C4-2B (cell line): ENCODE data around the gene CRYGB.
A peak's percentile ranks its signal among the peaks of the same experiment; 100 is the strongest.

Source experiments
- H3K27ac ChIP-seq: fragments of 450-650 bp; 2 replicates; pipeline ENCODE4 v1.5.1; 2017
- ZFX ChIP-seq: fragments of 450-650 bp; IDR thresholded peaks from 2 replicates; pipeline ENCODE4 v1.6.1; 2017
- TF ChIP-seq, protein P1 (sequence below): fragments of 450-650 bp; conservative IDR thresholded peaks from 2 replicates; pipeline ENCODE4 v1.5.1; 2017; ENCODE audit warnings: mild to moderate bottlenecking

Gene CRYGB

DNA sequence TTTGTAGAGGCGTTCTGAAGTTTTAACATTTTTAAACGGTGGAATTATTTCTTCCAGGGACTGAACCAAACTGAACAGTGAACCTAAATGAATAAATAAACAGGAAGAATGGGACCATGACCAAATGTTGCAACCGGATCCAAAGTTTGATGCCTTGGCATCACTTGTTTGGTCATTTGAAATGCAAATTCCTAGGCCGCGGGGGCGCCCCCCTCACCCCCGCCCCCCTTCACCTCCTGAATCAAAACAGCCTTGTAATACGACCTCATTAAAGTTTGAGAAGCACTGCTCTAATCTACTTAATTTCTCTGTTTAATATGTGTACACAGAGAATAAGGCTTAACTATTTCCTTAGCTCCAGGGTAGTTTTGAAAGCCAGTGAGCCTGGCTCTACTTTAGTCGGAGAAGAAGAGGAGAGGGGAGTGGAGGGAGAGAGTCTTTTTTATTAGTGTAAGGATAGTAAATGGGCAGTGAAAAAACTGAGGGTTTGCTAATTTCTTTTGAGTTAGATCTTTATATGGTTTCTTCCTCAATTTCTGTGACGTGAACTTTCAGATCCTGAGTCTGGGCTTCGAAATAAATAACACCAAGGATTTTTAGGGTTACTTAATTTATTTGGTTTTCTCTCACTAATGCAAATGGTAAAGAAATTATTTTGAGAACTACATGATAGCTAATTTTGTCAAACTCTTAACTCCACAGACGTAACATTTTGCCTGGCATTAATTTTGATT, 38.2 kb upstream of the CRYGB start:
- no peak for TF ChIP-seq ZFX
- TF ChIP-seq, protein P1, sequence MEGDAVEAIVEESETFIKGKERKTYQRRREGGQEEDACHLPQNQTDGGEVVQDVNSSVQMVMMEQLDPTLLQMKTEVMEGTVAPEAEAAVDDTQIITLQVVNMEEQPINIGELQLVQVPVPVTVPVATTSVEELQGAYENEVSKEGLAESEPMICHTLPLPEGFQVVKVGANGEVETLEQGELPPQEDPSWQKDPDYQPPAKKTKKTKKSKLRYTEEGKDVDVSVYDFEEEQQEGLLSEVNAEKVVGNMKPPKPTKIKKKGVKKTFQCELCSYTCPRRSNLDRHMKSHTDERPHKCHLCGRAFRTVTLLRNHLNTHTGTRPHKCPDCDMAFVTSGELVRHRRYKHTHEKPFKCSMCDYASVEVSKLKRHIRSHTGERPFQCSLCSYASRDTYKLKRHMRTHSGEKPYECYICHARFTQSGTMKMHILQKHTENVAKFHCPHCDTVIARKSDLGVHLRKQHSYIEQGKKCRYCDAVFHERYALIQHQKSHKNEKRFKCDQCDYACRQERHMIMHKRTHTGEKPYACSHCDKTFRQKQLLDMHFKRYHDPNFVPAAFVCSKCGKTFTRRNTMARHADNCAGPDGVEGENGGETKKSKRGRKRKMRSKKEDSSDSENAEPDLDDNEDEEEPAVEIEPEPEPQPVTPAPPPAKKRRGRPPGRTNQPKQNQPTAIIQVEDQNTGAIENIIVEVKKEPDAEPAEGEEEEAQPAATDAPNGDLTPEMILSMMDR, result no peak
- no peak overlapping the region for H3K27ac ChIP-seq

- no peak overlapping the region for H3K27ac ChIP-seq
- TF ChIP-seq, protein P1, result no peak
- TF ChIP-seq ZFX, result no peak
These were observed 37.6 kb upstream of the CRYGB start for GRCh38 chr2:208183526-208183925.

GRCh38 chr2:208182835-208183234, 36.9 kb upstream of the CRYGB start:
- H3K27ac ChIP-seq, result no peak overlapping the region
- TF ChIP-seq, protein P1, result no peak
- no peak for TF ChIP-seq ZFX

DNA sequence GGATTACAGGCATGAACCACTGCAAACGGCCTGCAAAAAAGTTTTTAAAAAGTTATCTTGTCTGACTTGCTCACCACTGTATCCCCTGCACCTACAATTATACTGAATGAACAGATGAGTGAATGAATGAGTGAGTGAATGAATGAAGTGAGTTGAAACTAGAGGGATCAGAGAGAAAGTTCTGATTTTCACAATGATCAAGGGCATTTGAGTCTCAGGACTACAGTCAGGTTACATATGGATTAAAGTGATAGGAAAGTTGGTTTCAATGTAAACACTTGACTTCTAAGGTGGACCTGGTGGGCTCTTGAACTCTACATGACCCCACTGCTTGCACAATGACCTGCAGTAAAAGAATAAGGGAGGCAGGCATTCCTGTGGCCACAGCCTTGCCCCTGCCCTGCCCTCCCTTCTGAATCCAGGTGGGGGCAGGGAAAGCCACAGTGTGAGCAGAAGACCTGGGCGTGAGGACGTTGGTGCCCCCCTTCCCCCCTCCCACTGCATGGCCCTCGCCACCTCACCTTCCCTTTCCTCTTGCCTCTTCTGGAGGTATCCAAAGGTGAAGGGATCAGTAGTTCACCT, 33.2 kb upstream of the CRYGB start:
- no peak overlapping the region for H3K27ac ChIP-seq
- TF ChIP-seq, protein P1, result no peak
- no peak for TF ChIP-seq ZFX

DNA sequence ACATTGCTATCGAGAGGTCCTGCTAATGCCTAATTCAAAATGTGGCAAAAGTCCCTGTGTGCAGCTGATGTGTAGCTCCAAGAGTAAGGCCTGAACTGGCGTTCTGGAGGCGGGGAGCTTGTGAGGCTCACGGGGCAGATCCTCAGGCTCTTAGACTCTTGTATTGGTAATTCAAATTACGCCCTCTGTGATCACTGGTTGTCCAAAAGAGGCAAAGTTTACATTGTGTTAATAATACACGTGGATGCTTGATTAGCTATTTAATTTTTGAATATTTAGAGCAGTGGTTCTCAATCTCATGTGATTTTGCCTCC, 29.8 kb upstream of the CRYGB start:
- TF ChIP-seq, protein P1, result no peak
- no peak for TF ChIP-seq ZFX
- H3K27ac ChIP-seq, result no peak overlapping the region

- no peak overlapping the region for H3K27ac ChIP-seq
- TF ChIP-seq ZFX, result no peak
- TF ChIP-seq, protein P1, result peak; percentile 92
These were observed 29.3 kb upstream of the CRYGB start for GRCh38 chr2:208175069-208175839.

- TF ChIP-seq ZFX, result no peak
- TF ChIP-seq, protein P1, result no peak
- no peak overlapping the region for H3K27ac ChIP-seq
These were observed 28.2 kb upstream of the CRYGB start for GRCh38 chr2:208174144-208174543.
